A549 (cell line): ENCODE data around the gene KCNJ1.

Experiments
- EHF ChIP-seq: fragments of 250-450 bp; sonication (Bioruptor Pico); IDR thresholded peaks from 2 replicates; pipeline ENCODE4 v1.5.0; 2020; ENCODE audit warnings: mild to moderate bottlenecking
- EP300 ChIP-seq, 2 experiments: fragments of >200 bp; sonication (Bioruptor Twin); formaldehyde crosslinking; IDR thresholded peaks; 2 replicates in 1 of 2; 3 replicates in 1 of 2; pipeline ENCODE4 v1.6.1; 2016 to 2017
- JUN ChIP-seq, 2 experiments: fragments of >200 bp; sonication (Bioruptor Twin); formaldehyde crosslinking; IDR thresholded peaks; 2 replicates in 1 of 2; 3 replicates in 1 of 2; pipeline ENCODE4 v1.6.1; 2016 to 2017
- POLR2A ChIP-seq: IDR thresholded peaks from 2 replicates; pipeline ENCODE4 v1.6.1; 2012; ENCODE audit warnings: mild to moderate bottlenecking, low read length
- RAD21 ChIP-seq, 2 experiments: fragments of >200 bp in 1 of 2; sonication (Bioruptor Twin) in 1 of 2; formaldehyde crosslinking in 1 of 2; IDR thresholded peaks in 1 of 2; conservative IDR thresholded peaks in 1 of 2; 2 replicates in 1 of 2; 3 replicates in 1 of 2; pipeline ENCODE4 v1.6.1; 2012 to 2018; ENCODE audit warnings: inconsistent platforms in 1 of 2
- RARB ChIP-seq: fragments of 250-450 bp; sonication (Bioruptor Pico); IDR thresholded peaks from 2 replicates; pipeline ENCODE4 v1.8.0; 2021; ENCODE audit warnings: mild to moderate bottlenecking, moderate library complexity
- TF ChIP-seq, protein P1 (sequence below): fragments of >200 bp; sonication (Bioruptor Twin); formaldehyde crosslinking; IDR thresholded peaks from 3 replicates; pipeline ENCODE4 v1.5.1; 2016
- TF ChIP-seq, protein P2 (sequence below): IDR thresholded peaks from 2 replicates; pipeline ENCODE4 v1.6.1; 2012

DNA sequence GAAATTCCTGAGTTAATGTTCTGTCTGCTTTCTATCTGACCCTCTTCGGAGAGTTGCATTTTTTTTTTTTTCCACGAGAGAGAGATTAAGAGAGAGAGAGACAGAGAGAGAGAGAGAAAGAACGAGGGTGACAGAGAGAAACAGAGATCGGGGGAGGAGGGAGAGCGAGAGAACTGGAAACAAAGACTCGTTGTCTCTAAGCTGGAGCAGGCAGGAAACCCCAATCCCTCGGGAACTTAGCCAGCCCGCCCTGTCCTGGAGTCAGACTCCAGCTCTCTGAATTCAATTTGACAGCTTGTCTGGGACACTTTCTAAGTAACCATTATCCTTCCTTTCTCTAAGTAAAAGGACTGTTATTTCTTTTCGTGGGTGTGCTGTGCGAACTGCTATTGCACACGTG lies 76.9 kb downstream of the KCNJ1 start:
- TF ChIP-seq JUN (IDR thresholded peaks at IDR 0.05): no peak
- TF ChIP-seq, protein P1, sequence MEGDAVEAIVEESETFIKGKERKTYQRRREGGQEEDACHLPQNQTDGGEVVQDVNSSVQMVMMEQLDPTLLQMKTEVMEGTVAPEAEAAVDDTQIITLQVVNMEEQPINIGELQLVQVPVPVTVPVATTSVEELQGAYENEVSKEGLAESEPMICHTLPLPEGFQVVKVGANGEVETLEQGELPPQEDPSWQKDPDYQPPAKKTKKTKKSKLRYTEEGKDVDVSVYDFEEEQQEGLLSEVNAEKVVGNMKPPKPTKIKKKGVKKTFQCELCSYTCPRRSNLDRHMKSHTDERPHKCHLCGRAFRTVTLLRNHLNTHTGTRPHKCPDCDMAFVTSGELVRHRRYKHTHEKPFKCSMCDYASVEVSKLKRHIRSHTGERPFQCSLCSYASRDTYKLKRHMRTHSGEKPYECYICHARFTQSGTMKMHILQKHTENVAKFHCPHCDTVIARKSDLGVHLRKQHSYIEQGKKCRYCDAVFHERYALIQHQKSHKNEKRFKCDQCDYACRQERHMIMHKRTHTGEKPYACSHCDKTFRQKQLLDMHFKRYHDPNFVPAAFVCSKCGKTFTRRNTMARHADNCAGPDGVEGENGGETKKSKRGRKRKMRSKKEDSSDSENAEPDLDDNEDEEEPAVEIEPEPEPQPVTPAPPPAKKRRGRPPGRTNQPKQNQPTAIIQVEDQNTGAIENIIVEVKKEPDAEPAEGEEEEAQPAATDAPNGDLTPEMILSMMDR: no peak
- no peak for TF ChIP-seq POLR2A
- no peak for TF ChIP-seq EHF
- TF ChIP-seq, protein P2, sequence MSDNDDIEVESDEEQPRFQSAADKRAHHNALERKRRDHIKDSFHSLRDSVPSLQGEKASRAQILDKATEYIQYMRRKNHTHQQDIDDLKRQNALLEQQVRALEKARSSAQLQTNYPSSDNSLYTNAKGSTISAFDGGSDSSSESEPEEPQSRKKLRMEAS: no peak
- TF ChIP-seq EP300 (IDR thresholded peaks at IDR 0.05): no peak
- no peak for TF ChIP-seq RARB (CRISPR knock-in tag)
- no peak for TF ChIP-seq RAD21 (conservative IDR thresholded peaks at IDR 0.05 in 1 of 2, IDR thresholded peaks at IDR 0.05 in 1 of 2)
